Stimulated activated CD8-positive, alpha-beta memory T cell treated with anti-CD3 and anti-CD28 coated beads, Interleukin-4, amount 100 ng/mL, for 1 hour (primary cell): Measurements from ENCODE around the gene ALLC.
"Not testable (repeated sequence)": the region's sequence is repeated elsewhere in the genome, so short reads cannot be mapped to it uniquely, and the experiment has no call there.

Experiments used
- DNase-seq, 2 donors: peaks; one replicate each; pipeline ENCODE4 v3.0.0-alpha.2; 2020; ENCODE audit warnings: low read depth in 2 of 2, low spot score in 1 of 2

The ALLC gene

GRCh38 chr2:3654011-3654410, 4.0 kb upstream of the ALLC start:
- no peak for DNase-seq

- DNase-seq: no peak
These were observed 3.3 kb upstream of the ALLC start for GRCh38 chr2:3654531-3655225.

DNA sequence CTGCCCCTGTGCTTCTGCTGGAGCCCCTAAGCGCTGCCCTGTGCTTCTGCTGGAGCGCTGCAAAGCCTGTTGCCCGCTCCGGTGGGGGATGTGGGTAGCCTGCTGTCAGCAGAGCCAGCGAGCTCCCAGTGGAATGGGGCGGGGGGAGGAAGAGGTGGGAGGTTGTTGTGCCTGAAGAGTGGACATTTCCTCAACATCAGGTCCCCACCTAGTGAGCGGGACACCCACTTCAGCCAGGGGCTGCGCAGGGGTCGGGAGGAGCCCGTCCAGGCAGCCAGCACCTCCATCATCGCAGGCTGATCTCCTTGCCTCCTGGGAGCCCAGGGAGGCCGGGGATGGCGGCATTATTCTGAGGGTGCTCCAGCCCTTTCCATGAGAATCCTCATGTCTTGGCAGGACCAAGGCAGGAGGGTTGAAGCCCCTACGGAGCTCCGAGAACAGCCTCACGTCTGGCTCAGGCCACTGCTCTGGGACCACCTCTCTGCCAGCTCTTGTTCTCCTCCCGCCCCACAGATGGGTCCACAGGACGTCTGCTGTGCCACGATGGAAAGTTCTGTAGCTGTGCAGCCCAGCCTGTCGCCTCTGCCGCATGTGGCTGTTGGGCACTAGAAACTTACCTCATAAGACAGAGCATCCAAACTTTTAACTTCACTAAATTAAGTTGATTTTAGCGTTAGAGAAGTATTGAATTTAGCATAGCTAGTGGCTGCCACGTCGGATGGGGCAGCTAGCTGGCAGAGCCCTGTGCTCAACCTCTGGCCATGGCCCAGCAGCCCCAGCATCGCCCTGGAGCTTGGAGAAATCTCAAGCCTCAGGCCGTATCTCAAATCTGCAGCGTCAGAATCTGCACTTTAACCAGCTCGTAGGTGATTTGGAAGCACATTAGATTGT, 1.9 kb upstream of the ALLC start:
- no peak for DNase-seq

DNA sequence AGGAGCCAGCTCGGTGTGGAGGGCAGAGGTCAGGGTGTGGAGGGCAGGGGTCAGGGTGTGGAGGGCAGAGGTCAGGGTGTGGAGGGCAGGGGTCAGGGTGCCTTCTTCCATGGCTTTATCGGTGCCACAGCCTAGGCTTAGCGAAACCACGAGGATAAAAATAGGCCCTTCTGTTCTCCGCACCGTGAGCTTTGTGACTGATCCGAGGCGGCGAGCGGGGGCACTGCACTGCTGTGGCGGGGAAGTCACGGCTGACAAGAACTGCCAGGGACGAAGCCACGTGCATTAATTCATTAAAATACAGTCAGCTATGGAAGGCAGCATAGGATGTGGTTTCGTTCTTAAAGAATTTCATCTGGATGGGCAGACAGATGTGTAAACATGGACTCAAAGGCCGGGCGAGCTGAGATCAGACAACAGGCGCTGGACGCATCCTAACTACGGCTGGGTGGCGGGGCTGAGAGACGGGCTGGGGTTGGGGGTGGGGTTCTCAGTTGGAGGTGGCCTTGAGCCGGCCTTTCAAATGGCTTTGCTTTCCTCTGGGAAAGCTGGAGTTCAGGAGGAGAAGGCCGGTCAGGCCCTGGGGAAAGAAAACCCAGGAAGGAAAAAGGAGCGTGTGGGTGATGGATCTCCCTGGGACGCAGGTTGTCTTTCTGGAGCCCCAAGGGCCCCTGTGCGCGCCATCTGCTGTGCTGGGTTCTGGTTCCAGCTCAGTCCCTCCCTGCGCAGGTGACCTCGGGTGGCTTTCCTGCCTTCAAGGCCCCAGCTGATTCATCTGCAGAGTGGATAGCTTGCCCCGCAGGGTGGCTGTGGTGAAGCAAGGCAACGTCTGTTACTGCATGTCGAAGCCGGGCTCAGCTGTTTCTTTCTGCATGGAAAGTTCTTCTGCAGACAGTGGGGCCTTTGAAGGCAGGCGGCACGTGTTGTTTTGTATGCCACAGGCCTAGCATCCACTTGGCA, 958 bp upstream of the ALLC start:
- no peak for DNase-seq

- DNase-seq: no peak
These were observed 1.7 kb downstream of the ALLC start for GRCh38 chr2:3659447-3660432.

GRCh38 chr2:3660640-3661039, 2.6 kb downstream of the ALLC start:
- DNase-seq: not testable (repeated sequence)

DNA sequence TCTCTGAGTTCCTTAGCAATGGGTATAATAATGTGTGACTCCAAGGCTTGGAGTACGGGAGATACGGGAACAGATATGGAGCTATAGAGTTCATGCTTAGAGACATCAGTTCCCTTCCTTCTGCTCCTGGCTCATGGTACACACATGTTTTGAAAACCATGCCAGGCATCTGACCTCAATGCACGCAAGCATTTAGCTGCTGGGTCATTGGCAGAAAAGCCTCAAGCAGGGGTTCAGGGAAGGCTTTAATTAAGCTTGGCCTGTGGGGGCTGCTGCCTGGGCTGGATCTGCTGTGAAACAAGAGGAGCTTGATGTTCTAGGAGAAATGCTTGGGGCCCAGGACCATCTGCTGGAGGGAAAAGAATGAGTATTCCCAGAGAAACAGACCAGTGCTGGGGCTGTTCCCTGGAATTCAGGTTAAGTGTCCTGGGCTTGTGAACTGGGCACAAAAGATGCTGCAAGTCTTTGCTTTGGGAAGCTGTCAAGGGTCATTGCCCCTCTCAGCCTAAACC, 3.2 kb downstream of the ALLC start:
- DNase-seq: no peak

DNA sequence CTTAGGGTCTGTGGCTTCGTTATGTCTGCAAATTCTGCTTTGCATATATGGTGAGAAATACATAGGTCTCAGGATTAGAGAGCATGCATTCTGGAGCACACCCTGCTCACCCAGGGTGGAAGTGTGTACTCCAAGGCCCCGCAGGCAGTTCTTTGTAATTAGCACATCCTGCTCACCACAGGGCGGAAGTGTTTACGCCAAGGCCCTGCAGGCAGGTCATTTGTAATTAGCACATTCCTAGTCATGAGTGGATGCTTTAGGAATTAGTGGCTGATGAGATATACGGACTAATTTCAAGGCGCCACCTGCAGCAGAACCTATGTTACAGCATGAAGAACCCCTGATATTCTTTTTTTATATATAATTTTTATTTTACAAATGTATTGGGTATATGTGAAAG, 4.2 kb downstream of the ALLC start:
- DNase-seq: no peak

DNA sequence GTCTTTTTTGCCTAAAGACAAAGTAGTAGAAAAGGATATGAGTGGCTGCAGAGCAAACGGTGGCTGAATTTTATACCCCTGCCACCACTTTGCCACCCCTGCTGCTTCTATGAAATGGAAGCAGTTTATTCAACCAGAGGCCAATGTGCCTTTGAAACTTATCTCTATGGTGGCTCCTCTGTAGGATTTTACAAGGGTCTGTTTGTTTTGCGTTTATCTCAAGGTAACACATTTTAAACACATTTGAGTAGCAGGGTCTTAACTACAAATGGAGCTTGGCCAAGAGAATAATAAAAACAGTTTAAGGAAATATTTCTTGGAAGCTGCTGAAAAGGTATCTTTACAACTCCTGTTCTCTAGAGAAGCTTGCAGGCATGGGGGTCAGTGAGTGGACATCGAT, 6.1 kb downstream of the ALLC start:
- no peak for DNase-seq

DNA sequence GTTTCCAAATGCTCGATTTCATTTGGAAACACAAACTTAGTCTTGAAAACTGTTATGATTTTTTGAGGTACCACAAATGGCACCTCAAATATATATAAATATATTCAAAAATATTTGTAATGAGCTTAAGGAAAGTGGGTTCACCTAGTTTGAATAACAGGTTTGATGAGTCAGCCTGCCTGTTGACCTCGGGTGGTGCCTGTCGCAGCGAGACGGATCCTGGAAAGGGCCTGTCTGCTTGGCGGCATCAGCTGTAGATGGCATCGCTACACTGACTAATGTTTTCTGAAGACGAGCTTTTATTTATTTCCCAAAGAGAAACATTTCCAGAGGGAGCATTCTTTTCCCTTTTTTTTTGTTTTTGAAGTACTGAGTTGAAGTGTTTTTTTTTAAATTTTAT, 6.9 kb downstream of the ALLC start:
- no peak for DNase-seq

DNA sequence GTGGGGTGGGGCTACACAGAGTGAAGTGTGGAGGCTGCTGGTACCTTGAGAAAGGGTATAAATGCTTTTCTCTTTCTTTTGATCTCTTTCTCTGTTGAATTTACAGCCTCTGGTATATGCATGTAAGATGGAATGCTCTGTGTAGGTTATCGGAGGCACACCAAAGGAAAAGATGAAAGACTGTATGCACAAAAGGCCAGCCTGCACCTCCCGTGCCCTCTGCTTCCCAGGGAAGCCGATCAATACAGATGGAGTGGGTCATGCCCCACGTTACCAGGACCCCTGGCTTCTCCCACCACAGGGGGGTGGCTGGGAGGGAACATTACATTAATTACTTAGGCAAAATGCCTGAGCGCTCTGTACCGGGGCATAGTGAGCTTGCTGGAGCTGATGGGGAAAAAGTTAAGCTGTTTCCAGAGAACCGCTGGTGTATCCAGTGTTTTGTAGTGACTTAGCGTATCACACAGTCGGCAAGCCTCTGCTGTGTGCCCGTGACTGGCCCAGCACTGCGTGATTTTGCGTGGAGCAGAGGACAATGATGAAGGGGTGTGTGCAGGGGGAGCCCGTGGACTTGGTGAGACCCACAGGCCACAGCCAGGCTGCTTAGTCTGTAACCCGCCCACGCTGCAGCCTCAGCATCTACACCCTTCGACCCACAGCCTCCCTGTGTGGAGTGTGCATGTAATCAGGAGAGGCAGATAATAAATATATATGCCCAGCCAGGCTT, 8.0 kb downstream of the ALLC start:
- no peak for DNase-seq

- no peak for DNase-seq
These were observed 8.6 kb downstream of the ALLC start for GRCh38 chr2:3666613-3666975.

DNA sequence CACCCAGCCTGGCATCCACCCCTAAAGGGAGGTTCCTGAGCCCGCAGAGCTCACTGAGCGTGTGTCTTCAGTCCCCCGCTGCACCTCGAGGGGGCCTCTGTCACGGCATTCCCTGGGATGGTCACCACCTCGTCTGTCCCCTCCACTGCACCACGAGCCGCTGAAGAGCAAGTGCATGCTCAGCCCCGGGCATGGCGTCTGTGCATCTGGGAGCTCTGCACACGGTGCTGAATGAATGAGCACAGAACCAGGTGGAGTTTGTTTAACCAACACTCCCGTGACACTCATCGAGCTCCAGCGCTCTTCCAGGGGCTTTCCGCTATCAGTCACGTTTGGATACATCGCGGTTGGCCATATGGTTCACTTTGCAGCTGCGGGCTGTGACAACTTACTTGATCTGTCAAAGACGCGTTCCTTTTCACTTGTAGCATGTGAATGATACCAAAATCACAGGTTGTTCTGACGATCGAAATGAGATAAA, 9.2 kb downstream of the ALLC start:
- no peak for DNase-seq

DNA sequence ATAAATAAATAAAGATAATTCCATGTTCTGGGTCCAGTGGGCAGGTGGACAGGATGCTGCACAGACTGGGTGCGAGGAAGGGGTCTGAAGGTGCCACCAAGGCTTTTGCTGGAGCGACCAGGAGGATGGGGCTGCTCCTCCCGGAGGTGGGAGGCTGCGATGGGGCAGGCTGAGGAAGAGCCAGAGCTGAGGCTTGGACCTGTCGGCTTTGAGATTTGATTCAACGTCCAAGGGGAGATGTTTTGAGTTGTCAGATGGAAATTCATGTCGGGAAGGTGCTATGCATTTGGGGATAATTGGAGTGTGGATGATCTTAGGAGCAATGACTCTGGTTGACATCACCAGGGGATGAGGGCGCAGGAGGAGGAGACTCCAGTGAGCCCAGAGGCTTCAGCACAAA, 11.7 kb downstream of the ALLC start:
- no peak for DNase-seq

- DNase-seq: no peak
These were observed 12.4 kb downstream of the ALLC start for GRCh38 chr2:3670376-3670775.

GRCh38 chr2:3670941-3671340, 12.9 kb downstream of the ALLC start:
- DNase-seq: no peak

DNA sequence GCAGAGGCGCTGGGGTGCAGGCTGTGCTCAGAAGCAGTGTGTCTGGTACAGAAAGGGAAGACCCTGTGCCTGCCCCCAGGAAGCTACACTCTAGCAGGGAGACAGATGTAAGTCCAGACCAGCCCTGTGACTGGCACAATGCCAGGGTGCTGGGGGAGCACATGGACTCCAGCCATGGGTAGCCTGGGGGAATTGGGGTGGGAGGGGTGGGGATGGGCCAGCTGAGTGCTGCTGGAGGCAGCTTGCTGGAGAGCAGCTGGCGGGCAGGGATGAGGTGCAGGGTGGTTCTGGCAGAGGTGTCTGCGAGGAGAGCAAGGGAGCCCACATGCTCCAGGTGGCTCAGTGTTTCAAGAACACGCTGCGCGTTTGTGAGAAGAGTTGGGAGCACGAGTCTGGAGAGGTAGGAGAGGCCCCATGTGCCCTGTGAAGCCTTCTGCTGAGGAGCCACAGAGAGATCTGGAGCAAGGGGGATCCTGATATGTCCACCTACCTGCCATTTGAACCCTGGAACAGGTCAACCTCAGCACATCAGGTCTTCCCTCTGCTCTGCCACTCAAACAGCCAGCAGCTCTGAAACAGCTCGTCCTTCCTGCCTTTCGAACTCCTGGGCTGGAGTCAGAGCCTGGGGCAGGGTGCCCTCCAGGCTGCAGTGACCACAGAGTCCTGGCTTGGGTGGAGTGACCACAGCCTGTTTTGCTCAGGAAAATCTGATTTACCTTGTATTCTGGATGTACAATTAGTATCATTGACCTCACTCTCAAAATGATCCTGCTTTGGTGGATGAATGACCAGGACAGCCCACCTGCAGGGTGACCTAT, 15.1 kb downstream of the ALLC start:
- DNase-seq: no peak

DNA sequence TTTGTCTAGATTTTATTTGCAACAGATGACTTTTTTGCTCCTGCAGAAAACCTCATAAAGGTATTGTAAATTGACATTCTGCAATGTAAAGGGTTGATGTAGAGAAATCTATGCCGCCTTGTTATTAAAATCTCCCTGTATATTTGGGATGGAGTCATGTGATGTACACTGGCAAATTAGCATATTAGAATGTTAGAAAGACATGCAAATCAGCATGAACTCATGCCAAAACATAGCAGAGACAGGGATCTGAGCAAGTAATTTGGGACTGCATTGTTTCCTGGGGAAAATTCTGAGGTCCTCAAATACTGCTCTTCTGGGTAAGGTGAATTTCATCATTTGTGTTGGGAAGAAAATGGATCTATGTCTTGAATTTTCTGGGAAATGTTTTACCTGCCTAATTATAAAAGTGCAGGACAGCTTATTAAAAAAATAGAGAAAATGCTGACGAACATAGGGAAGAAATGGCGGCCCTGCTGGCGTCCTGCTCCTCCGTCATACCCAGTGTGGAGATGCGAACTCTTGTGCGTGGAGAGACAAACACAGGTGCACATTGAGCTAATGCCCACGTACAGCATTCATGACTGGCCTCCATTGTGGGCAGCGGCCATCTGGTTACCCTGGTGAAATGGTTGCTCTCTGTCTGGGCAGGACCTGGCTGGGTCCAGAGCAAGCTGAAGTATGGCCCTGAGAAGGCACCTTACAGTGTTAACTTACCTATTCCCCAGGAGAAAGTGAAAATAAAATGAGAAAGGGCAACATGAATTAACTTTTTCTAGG, 16.3 kb downstream of the ALLC start:
- DNase-seq: no peak
